Left lung (tissue), 10 donors: Measurements from ENCODE around the gene LATS2. TPM values are rescaled to one million over a fixed set of nuclear protein-coding genes. Genes with fewer than 3 reads are reported as not detected.

ENCODE experiments used
- ATAC-seq: fragments of 200-7000 bp; cut with Tn5 transposase; one replicate; pipeline ENCODE4 v1.9.1; 2020; ENCODE audit warnings: moderate library complexity
- DNase-seq, 4 donors: peaks; one replicate each; pipeline ENCODE4 v3.0.0-alpha.2; 2013 to 2020
- H3K27ac ChIP-seq, 2 donors: fragments of 200-600 bp; sonication (generic) in 1 of 2; one replicate each; pipeline versions ENCODE4 v1.5.0 to v1.8.0; 2020 to 2021
- H3K27me3 ChIP-seq, 2 donors: fragments of 200-600 bp; sonication (generic) in 1 of 2; one replicate each; pipeline versions ENCODE4 v1.5.0 to v1.8.0; 2020 to 2021
- H3K36me3 ChIP-seq, 2 donors: fragments of 200-600 bp; sonication (generic) in 1 of 2; one replicate each; pipeline versions ENCODE4 v1.5.0 to v1.8.0; 2020 to 2021
- H3K4me1 ChIP-seq, 2 donors: fragments of 200-600 bp; one replicate each; pipeline ENCODE4 v1.8.0; 2021
- H3K4me3 ChIP-seq, 2 donors: fragments of 200-600 bp; sonication (generic) in 1 of 2; one replicate each; pipeline versions ENCODE4 v1.5.0 to v1.8.0; 2020 to 2021; ENCODE audit warnings: mild to moderate bottlenecking in 1 of 2
- H3K9me3 ChIP-seq, 2 donors: fragments of 200-600 bp; sonication (generic) in 1 of 2; one replicate each; pipeline versions ENCODE4 v1.5.0 to v1.8.0; 2020 to 2021
- intact Hi-C, 2 donors: fragments of 100-400 bp; cut with DNase I; formaldehyde crosslinking; loops; one replicate each; pipeline versions ENCODE4 v1.11.2 to v1.14.2; 2022
- polyA plus RNA-seq, 6 donors: library from polyadenylated mRNA; unstranded; fragments of 120-200 nt; gene quantifications; one replicate each; pipeline ENCODE4 v1.2.1, GENCODE V29; 2013; ENCODE audit not compliant: insufficient read length in 6 of 6
- total RNA-seq, 2 donors: library from RNA; stranded (reverse); fragmentation: NEBNext Ultra II Directional; extraction: Animal tissue kit (Norgen Biotek cat#: 25700); gene quantifications; one replicate each; pipeline ENCODE4 v1.2.1, GENCODE V29; 2021
- TF ChIP-seq, protein P1 (sequence below), 2 donors: fragments of 200-600 bp; sonication (generic) in 1 of 2; IDR thresholded peaks; one replicate each; pipeline versions ENCODE4 v1.5.0 to v1.8.0; 2021; ENCODE audit warnings: antibody characterized with exemption in 2 of 2
- donor health status: DM: no; HTN: yes; CAD: no.
- donor health status: DM: no; HTN: no; CAD: no.

LATS2 gene
- total and polyA plus RNA-seq, 8 donors: 13.2 to 31.9 (median 17.0) TPM

DNA sequence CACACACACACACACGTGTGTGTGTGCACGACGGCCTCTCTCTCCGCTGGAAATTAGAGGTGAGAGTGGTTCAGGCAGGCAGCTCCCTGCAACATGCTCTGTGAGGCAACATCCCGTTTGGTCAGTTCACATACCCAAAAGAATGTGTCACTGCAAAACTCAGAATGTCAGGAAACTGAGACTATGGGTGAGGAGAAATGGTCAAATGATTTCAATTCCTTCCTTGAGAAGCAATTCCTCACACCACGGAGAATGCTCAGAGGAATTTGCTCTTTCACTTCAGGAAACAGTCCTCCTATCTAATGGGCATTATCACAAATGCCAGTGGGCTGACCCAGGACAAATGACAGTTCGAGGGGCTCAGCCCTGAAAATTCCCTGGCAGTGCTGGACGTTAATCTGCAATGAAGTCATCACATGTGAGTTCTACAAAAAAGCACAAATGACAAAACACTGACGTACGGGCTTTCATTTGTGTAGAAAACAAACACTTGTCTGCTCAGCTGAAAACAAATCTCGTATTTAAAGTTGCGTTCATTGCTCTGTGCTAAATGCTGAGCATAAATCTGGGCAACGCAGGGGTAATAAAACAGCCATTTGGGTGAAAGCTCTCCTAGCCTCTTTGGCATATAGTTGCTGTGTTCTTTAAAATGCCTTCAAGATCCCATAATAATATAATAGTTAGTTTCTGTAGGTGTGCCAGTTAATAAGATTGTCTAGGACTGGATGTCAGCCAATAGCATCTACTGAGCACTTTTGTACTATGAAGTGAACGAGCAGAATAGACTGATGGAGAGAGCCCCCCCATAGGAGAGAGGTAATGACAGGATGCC lies 18.6 kb upstream of the LATS2 start:
- H3K9me3 ChIP-seq: no peaks in the 10 kb centered on the region
- ATAC-seq (peak; percentile 38), DNase-seq (peak in 1 of 4 donors; percentile 28)
- H3K4me1 ChIP-seq: peaks cover 7 to 23% of the 10 kb centered on the region in 2 donors
- H3K27ac ChIP-seq: peak overlapping the region in 1 of 2 donors; percentile 63
- H3K4me3 ChIP-seq: no peak overlapping the region
- H3K27me3 ChIP-seq: no peaks in the 10 kb centered on the region
- no peaks in the 10 kb centered on the region for H3K36me3 ChIP-seq
- intact Hi-C loops: no loop called here
- TF ChIP-seq, protein P1, sequence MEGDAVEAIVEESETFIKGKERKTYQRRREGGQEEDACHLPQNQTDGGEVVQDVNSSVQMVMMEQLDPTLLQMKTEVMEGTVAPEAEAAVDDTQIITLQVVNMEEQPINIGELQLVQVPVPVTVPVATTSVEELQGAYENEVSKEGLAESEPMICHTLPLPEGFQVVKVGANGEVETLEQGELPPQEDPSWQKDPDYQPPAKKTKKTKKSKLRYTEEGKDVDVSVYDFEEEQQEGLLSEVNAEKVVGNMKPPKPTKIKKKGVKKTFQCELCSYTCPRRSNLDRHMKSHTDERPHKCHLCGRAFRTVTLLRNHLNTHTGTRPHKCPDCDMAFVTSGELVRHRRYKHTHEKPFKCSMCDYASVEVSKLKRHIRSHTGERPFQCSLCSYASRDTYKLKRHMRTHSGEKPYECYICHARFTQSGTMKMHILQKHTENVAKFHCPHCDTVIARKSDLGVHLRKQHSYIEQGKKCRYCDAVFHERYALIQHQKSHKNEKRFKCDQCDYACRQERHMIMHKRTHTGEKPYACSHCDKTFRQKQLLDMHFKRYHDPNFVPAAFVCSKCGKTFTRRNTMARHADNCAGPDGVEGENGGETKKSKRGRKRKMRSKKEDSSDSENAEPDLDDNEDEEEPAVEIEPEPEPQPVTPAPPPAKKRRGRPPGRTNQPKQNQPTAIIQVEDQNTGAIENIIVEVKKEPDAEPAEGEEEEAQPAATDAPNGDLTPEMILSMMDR (IDR thresholded peaks at IDR 0.05): no peak

DNA sequence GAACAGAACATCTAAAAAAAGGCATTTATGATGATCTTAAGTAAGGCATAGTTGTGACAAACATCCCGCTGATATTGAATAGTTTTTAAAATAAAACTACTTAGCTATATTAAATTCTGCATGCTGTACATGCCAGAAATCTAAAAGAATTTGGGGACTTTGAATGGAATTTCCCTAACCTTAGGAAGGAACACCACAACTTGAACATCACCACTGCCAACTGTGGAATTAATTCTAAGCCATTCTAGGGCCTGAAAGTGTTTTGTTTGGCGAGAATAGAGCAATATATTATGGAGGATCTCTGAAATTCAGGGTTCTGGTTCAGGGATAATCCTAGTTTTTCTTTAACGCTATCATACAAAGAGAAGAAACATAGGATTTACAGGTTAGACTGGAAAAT lies 17.8 kb upstream of the LATS2 start:
- no peak for DNase-seq
- no peak for ATAC-seq
- intact Hi-C loops: no loop called here
- H3K4me3 ChIP-seq: no peak overlapping the region
- peaks cover 7 to 29% of the 10 kb centered on the region in 2 donors for H3K4me1 ChIP-seq
- TF ChIP-seq, protein P1 (IDR thresholded peaks at IDR 0.05): no peak
- no peaks in the 10 kb centered on the region for H3K36me3 ChIP-seq
- H3K9me3 ChIP-seq: no peaks in the 10 kb centered on the region
- peak overlapping the region in 1 of 2 donors; percentile 63 for H3K27ac ChIP-seq
- no peaks in the 10 kb centered on the region for H3K27me3 ChIP-seq

DNA sequence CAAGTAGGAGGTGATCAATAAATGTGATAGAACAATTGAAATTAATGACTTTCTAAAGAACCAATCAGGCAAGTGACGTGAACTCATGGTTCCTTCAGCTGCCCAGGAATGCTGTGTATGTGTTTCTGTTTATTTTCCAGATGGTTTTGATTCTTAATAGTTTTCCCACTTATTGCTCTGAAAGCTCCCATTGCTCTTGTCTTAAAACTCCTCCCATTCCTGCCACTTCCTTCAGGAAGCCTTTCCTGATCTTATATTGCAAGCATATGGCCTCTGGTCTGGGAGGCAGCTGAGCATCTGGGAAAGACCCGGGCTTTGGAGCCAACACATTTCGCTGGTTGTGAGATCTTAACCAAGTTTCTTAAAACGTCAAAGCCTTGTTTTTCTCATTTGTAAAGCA lies 17.1 kb upstream of the LATS2 start:
- intact Hi-C loops: no loop called here
- TF ChIP-seq, protein P1 (IDR thresholded peaks at IDR 0.05): no peak
- no peak for DNase-seq
- no peak overlapping the region for H3K27ac ChIP-seq
- no peak for ATAC-seq
- H3K27me3 ChIP-seq: no peaks in the 10 kb centered on the region
- H3K4me3 ChIP-seq: no peak overlapping the region
- peaks cover 7 to 29% of the 10 kb centered on the region in 2 donors for H3K4me1 ChIP-seq
- H3K36me3 ChIP-seq: no peaks in the 10 kb centered on the region
- H3K9me3 ChIP-seq: no peaks in the 10 kb centered on the region

DNA sequence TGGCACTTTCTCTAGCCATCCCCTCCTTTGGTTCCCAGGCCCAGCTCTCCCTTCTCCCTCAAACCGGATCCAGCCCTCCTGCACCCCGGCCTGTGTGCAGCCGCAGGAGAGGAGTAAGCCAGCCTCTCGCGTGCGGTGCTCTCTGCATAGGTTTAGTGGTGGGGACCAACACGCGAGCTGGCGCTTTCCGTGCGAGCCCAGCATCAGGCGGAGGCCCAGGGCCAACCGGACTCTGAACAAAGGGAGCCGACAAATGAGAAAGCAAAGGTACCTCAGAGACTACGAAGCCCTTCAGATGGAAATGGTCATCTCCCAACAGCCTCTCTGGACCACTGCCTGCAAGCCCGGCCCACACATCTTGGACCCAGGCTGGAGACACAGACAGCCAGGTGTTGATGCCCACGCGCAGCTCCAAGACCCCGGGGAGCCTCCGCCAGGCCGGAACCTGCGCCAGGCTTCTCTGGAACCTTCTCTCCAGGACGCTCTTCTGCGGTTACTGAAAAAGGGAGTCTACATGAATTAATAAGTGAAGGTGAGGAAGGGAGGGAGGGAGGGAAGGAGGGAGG lies 16.5 kb upstream of the LATS2 start:
- peaks cover 7 to 29% of the 10 kb centered on the region in 2 donors for H3K4me1 ChIP-seq
- TF ChIP-seq, protein P1 (IDR thresholded peaks at IDR 0.05): no peak
- no peaks in the 10 kb centered on the region for H3K36me3 ChIP-seq
- no peaks in the 10 kb centered on the region for H3K27me3 ChIP-seq
- intact Hi-C loops: no loop called here
- DNase-seq (peak in 1 of 4 donors; percentile 71), ATAC-seq (no peak)
- no peaks in the 10 kb centered on the region for H3K9me3 ChIP-seq
- no peak overlapping the region for H3K27ac ChIP-seq
- no peak overlapping the region for H3K4me3 ChIP-seq

DNA sequence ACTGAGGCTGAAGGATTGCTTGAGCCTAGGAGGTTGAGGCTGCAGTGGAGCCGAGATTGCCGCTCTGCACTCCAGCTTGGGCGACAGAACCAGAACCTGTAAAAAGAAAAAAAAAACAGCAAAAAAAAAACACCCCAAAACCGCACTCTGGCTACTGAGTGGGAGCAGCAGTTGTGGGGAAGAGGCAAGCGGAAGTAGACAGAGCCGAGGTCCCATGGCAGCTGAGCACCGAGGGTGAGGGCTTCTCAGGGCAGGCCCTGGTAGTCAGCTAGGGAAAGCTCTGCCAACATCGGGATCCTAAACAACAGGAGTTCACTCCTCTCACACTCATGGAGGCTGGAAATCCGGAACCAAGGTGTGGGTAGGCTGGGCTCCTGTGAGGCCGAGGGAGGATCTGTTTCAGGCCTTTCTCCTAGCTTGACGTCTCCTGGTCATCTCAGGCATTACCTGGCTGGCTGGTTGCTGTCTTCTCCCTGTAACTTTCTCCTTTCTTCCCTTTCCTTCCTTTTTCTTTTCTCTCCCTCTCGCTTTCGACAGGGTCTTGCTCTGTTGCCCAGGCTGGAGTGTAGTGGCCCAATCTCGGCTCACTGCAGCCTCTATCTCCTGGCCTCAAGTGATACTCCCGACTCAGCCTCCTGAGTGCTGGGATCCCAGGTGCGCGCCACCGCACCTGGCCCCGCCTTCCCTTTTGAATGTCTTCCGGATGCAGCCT lies 15.8 kb upstream of the LATS2 start:
- ATAC-seq (no peak), DNase-seq (no peak)
- Histone ChIP-seq H3K4me3 (no peak overlapping the region), H3K27me3 (no peaks in the 10 kb centered on the region), H3K27ac (no peak overlapping the region), H3K4me1 (peaks cover 7 to 29% of the 10 kb centered on the region in 2 donors), H3K36me3 (no peaks in the 10 kb centered on the region), H3K9me3 (no peaks in the 10 kb centered on the region)
- intact Hi-C loops: no loop called here
- TF ChIP-seq, protein P1 (IDR thresholded peaks at IDR 0.05): no peak
